Effector CD8-positive, alpha-beta T cell (primary cell): ENCODE measurements around the gene LINC01488.

Experiments used
- DNase-seq: peaks from one replicate; lab custom pipeline; 2025; lab: John Stamatoyannopoulos, UW

The LINC01488 gene

GRCh38 chr11:69530278-69531070 is 49.0 kb downstream of the LINC01488 start:
- DNase-seq = no peak

GRCh38 chr11:69531071-69531716 is 49.7 kb downstream of the LINC01488 start:
- no peak for DNase-seq

- no peak for DNase-seq
Measured at GRCh38 chr11:69531717-69532088, 50.2 kb downstream of the LINC01488 start.

- DNase-seq = no peak
Measured at GRCh38 chr11:69533296-69534165, 52.1 kb downstream of the LINC01488 start.

GRCh38 chr11:69534166-69534530 is 52.7 kb downstream of the LINC01488 start:
- DNase-seq = no peak

GRCh38 chr11:69535908-69536307 is 54.4 kb downstream of the LINC01488 start:
- no peak for DNase-seq

- DNase-seq = no peak
Measured at GRCh38 chr11:69536406-69536805, 54.9 kb downstream of the LINC01488 start.

GRCh38 chr11:69537126-69537525 is 55.7 kb downstream of the LINC01488 start:
- no peak for DNase-seq

- DNase-seq = no peak
Measured at GRCh38 chr11:69537855-69538640, 56.6 kb downstream of the LINC01488 start.

GRCh38 chr11:69538854-69539253 is 57.4 kb downstream of the LINC01488 start:
- DNase-seq = no peak

- DNase-seq = no peak
Measured at GRCh38 chr11:69539416-69540117, 58.1 kb downstream of the LINC01488 start.

GRCh38 chr11:69540118-69541000 is 58.9 kb downstream of the LINC01488 start:
- DNase-seq = no peak

- DNase-seq = no peak
Measured at GRCh38 chr11:69541001-69541285, 59.5 kb downstream of the LINC01488 start.

GRCh38 chr11:69541501-69542313 is 60.2 kb downstream of the LINC01488 start:
- no peak for DNase-seq

- DNase-seq = no peak
Measured at GRCh38 chr11:69542314-69543168, 61.1 kb downstream of the LINC01488 start.
